H9 (cell line): Measurements from ENCODE around the gene NARF. TPM values are rescaled to one million over a fixed set of nuclear protein-coding genes. Genes with fewer than 3 reads are reported as not detected.

ENCODE experiments used
- DNase-seq: peaks from one replicate; pipeline ENCODE4 v3.0.0-alpha.2; 2017
- H2AFZ ChIP-seq: one replicate; pipeline ENCODE4 v1.6.1; 2013; ENCODE audit warnings: mild to moderate bottlenecking, low read length, control low read depth, moderate library complexity
- H2AK5ac ChIP-seq: 2 replicates; pipeline ENCODE4 v1.6.1; 2013; ENCODE audit warnings: low read length, control low read depth, mixed read lengths; ENCODE audit not compliant: insufficient read length
- H2BK120ac ChIP-seq: one replicate; pipeline ENCODE4 v1.6.1; 2013; ENCODE audit warnings: low read depth, mild to moderate bottlenecking, low read length, control low read depth, inconsistent platforms; ENCODE audit not compliant: poor library complexity, severe bottlenecking
- H2BK12ac ChIP-seq: 2 replicates; pipeline ENCODE4 v1.6.1; 2013; ENCODE audit warnings: low read length, control low read depth, mixed read lengths, low read depth; ENCODE audit not compliant: insufficient read length
- H2BK15ac ChIP-seq: 2 replicates; pipeline ENCODE4 v1.6.1; 2013; ENCODE audit warnings: low read depth, low read length, control low read depth
- H2BK20ac ChIP-seq: one replicate; pipeline ENCODE4 v1.6.1; 2013; ENCODE audit warnings: low read depth, mild to moderate bottlenecking, low read length, control low read depth, inconsistent platforms; ENCODE audit not compliant: poor library complexity, severe bottlenecking
- H2BK5ac ChIP-seq: 2 replicates; pipeline ENCODE4 v1.6.1; 2013; ENCODE audit warnings: low read length, control low read depth, mixed read lengths; ENCODE audit not compliant: insufficient read length
- H3K14ac ChIP-seq: 2 replicates; pipeline ENCODE4 v1.6.1; 2013; ENCODE audit warnings: low read length, control low read depth; ENCODE audit not compliant: insufficient read depth
- H3K18ac ChIP-seq: 2 replicates; pipeline ENCODE4 v1.6.1; 2013; ENCODE audit warnings: low read depth, mild to moderate bottlenecking, mixed read lengths, low read length, control low read depth; ENCODE audit not compliant: insufficient read length
- H3K23ac ChIP-seq: 2 replicates; pipeline ENCODE4 v1.6.1; 2013; ENCODE audit warnings: low read length, control low read depth, mixed read lengths, low read depth; ENCODE audit not compliant: insufficient read length
- H3K23me2 ChIP-seq: 2 replicates; pipeline ENCODE4 v1.6.1; 2013; ENCODE audit warnings: low read depth, mild to moderate bottlenecking, mixed read lengths, low read length, control low read depth; ENCODE audit not compliant: insufficient read length, poor library complexity, severe bottlenecking
- H3K27ac ChIP-seq: 2 replicates; pipeline ENCODE4 v1.5.1; 2013; ENCODE audit warnings: low read length, control low read depth, mixed read lengths, low read depth; ENCODE audit not compliant: insufficient read length
- H3K27me3 ChIP-seq: 2 replicates; pipeline ENCODE4 v1.6.1; 2013; ENCODE audit warnings: low read length, control low read depth, inconsistent platforms; ENCODE audit not compliant: insufficient read depth
- H3K4ac ChIP-seq: 2 replicates; pipeline ENCODE4 v1.6.1; 2013; ENCODE audit warnings: low read depth, mild to moderate bottlenecking, control low read depth, inconsistent platforms, low read length, moderate library complexity
- H3K4me1 ChIP-seq: 2 replicates; pipeline ENCODE4 v1.6.1; 2013; ENCODE audit warnings: low read length, control low read depth, inconsistent platforms; ENCODE audit not compliant: insufficient read depth
- H3K4me2 ChIP-seq: 2 replicates; pipeline ENCODE4 v1.6.1; 2013; ENCODE audit warnings: low read length, control low read depth, mixed read lengths; ENCODE audit not compliant: insufficient read length, insufficient read depth
- H3K56ac ChIP-seq: 2 replicates; pipeline ENCODE4 v1.6.1; 2013; ENCODE audit warnings: low read depth, mild to moderate bottlenecking, mixed read lengths, low read length, control low read depth; ENCODE audit not compliant: insufficient read length
- H3K79me1 ChIP-seq: 2 replicates; pipeline ENCODE4 v1.6.1; 2013; ENCODE audit warnings: low read depth, mild to moderate bottlenecking, moderate library complexity, low read length, control low read depth, inconsistent platforms; ENCODE audit not compliant: insufficient read depth, poor library complexity, severe bottlenecking
- H3K79me2 ChIP-seq: 2 replicates; pipeline ENCODE4 v1.6.1; 2013; ENCODE audit warnings: low read length, control low read depth, inconsistent platforms; ENCODE audit not compliant: insufficient read depth
- H3K9ac ChIP-seq: 2 replicates; pipeline ENCODE4 v1.6.1; 2013; ENCODE audit warnings: low read length, control low read depth, mixed read lengths; ENCODE audit not compliant: insufficient read length; ENCODE audit errors: extremely low read depth
- H3K9me3 ChIP-seq: one replicate; pipeline ENCODE4 v1.6.1; 2013; ENCODE audit warnings: low read depth, low read length, inconsistent platforms; ENCODE audit not compliant: control insufficient read depth
- H3T11ph ChIP-seq: one replicate; pipeline ENCODE4 v1.6.1; 2013; ENCODE audit warnings: mild to moderate bottlenecking, low read length, control low read depth, inconsistent platforms
- H4K20me1 ChIP-seq: one replicate; pipeline ENCODE4 v1.6.1; 2013; ENCODE audit not compliant: control insufficient read depth, insufficient read length, insufficient read depth
- H4K5ac ChIP-seq: 2 replicates; pipeline ENCODE4 v1.6.1; 2013; ENCODE audit warnings: low read depth, mild to moderate bottlenecking, mixed read lengths, low read length, control low read depth; ENCODE audit not compliant: insufficient read length
- H4K8ac ChIP-seq: replicated peaks from 2 replicates; pipeline ENCODE4 v1.6.1; 2013; ENCODE audit warnings: low read length, control low read depth, mixed read lengths, low read depth; ENCODE audit not compliant: insufficient read length
- H4K91ac ChIP-seq: 2 replicates; pipeline ENCODE4 v1.6.1; 2013; ENCODE audit warnings: low read depth, mild to moderate bottlenecking, moderate library complexity, mixed read lengths, low read length, control low read depth; ENCODE audit not compliant: insufficient read length
- H3K27ac Mint-ChIP-seq, 3 experiments: 2 replicates in 2 of 3; 3 replicates in 1 of 3; pipeline ENCODE4 v1.8.0; 2020 to 2021; ENCODE audit warnings: mixed read lengths in 3 of 3, mild to moderate bottlenecking in 1 of 3, moderate library complexity in 1 of 3
- H3K27me3 Mint-ChIP-seq: 2 replicates; pipeline ENCODE4 v1.8.0; 2021; ENCODE audit warnings: low read depth, mild to moderate bottlenecking, moderate library complexity, mixed read lengths
- H3K36me3 Mint-ChIP-seq, 3 experiments: 2 replicates in 2 of 3; 3 replicates in 1 of 3; pipeline ENCODE4 v1.8.0; 2020 to 2021; ENCODE audit warnings: low read depth in 3 of 3, mixed read lengths in 3 of 3; ENCODE audit not compliant: insufficient read depth in 1 of 3
- H3K4me1 Mint-ChIP-seq, 2 experiments: 2 replicates each; pipeline ENCODE4 v1.8.0; 2020; ENCODE audit warnings: mixed read lengths in 2 of 2
- H3K4me3 Mint-ChIP-seq, 2 experiments: 2 replicates in 1 of 2; 3 replicates in 1 of 2; pipeline ENCODE4 v1.8.0; 2020 to 2021; ENCODE audit warnings: mild to moderate bottlenecking in 2 of 2, mixed read lengths in 2 of 2, moderate library complexity in 1 of 2
- H3K9me3 Mint-ChIP-seq, 2 experiments: 2 replicates in 1 of 2; 3 replicates in 1 of 2; pipeline ENCODE4 v1.8.0; 2020; ENCODE audit warnings: mild to moderate bottlenecking in 2 of 2, mixed read lengths in 2 of 2, moderate library complexity in 1 of 2
- WGBS: extraction: QIAGEN DNeasy Blood & Tissue Kit; methylation state at CpG from one replicate; pipeline ENCODE4 v1.1.7; 2013; ENCODE audit warnings: missing lambda C conversion rate, low lambda C conversion rate, mixed read lengths; ENCODE audit not compliant: insufficient read length; ENCODE audit errors: extremely low coverage; 5-methylcytosine and 5-hydroxymethylcytosine counted together
- total RNA-seq: library from RNA; stranded (reverse); gene quantifications from 2 replicates; pipeline ENCODE4 v1.2.1, GENCODE V29; 2021
- TF ChIP-seq, protein P1 (sequence below): fragments of 200-600 bp; sonication (generic); conservative IDR thresholded peaks from 3 replicates; pipeline ENCODE4 v1.8.0; 2021; ENCODE audit warnings: antibody characterized with exemption, mild to moderate bottlenecking

The NARF gene
- total RNA-seq, 1 experiment from 2014 or later = 124 TPM

DNA sequence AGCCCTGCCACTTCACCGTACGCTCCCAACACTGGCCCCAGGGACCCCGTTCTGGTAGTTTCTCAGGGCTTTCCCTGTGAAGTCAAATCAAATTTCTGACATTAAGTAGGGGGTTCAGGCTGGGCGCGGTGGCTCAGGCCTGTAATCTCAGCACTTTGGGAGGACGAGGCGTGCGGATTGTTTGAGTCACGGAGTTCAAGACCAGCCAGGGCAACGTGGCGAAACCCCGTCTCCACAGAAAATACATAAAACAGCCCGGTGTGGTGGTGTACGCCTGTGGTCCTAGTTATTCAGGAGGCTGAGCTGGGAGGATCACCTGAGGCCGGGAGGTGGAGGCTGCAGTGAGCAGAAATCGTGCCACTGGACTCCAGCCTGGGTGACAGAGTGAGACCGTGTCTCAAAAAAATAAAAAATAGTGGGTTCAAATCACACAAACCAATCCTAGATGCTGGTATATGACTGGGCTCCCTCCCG is 8.6 kb upstream of the NARF start:
- peak overlapping the region; percentile 82 for H3K18ac ChIP-seq
- H3K27ac Mint-ChIP-seq = 0 out of 7 replicates have a peak overlapping the region, but pooled peaks of 1 of the 3 experiments have one; percentile 5
- no peaks in the 10 kb centered on the region; the same call in 1 of the 2 replicates for H3K4me1 ChIP-seq
- H3K9me3 ChIP-seq = no peaks in the 10 kb centered on the region
- H4K20me1 ChIP-seq = no peaks in the 10 kb centered on the region
- no peaks in the 10 kb centered on the region for H3K23me2 ChIP-seq
- peak overlapping the region; percentile 81 to 88 for H3K4me3 Mint-ChIP-seq
- no CpG with 5 or more reads among the region's 18 CpGs for WGBS
- H3K9me3 Mint-ChIP-seq = peaks cover 18 to 34% of the 10 kb centered on the region in 2 experiments
- no peak overlapping the region for H3K4ac ChIP-seq
- H3K27ac ChIP-seq = no peak overlapping the region
- peaks cover 5 to 17% of the 10 kb centered on the region in 2 experiments for H3K4me1 Mint-ChIP-seq
- H2BK5ac ChIP-seq = no peak overlapping the region
- no peak overlapping the region for H3T11ph ChIP-seq
- H2AK5ac ChIP-seq = no peak overlapping the region
- no peak overlapping the region for H3K56ac ChIP-seq
- TF ChIP-seq, protein P1, sequence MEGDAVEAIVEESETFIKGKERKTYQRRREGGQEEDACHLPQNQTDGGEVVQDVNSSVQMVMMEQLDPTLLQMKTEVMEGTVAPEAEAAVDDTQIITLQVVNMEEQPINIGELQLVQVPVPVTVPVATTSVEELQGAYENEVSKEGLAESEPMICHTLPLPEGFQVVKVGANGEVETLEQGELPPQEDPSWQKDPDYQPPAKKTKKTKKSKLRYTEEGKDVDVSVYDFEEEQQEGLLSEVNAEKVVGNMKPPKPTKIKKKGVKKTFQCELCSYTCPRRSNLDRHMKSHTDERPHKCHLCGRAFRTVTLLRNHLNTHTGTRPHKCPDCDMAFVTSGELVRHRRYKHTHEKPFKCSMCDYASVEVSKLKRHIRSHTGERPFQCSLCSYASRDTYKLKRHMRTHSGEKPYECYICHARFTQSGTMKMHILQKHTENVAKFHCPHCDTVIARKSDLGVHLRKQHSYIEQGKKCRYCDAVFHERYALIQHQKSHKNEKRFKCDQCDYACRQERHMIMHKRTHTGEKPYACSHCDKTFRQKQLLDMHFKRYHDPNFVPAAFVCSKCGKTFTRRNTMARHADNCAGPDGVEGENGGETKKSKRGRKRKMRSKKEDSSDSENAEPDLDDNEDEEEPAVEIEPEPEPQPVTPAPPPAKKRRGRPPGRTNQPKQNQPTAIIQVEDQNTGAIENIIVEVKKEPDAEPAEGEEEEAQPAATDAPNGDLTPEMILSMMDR = no peak
- H3K27me3 ChIP-seq = no peaks in the 10 kb centered on the region
- DNase-seq = no peak
- H4K91ac ChIP-seq = no peak overlapping the region
- H3K27me3 Mint-ChIP-seq = peaks cover 16% of the 10 kb centered on the region
- no peak overlapping the region for H2BK12ac ChIP-seq
- H2BK20ac ChIP-seq = no peak overlapping the region
- no peak overlapping the region for H2BK120ac ChIP-seq
- no peaks in the 10 kb centered on the region for H3K79me2 ChIP-seq
- peak overlapping the region; percentile 62 for H3K4me2 ChIP-seq
- no peak overlapping the region for H2AFZ ChIP-seq
- no peak overlapping the region for H4K5ac ChIP-seq
- H3K79me1 ChIP-seq = no peaks in the 10 kb centered on the region
- H3K9ac ChIP-seq = peak overlapping the region; percentile 61
- H4K8ac ChIP-seq = no peak overlapping the region
- no peak overlapping the region for H3K23ac ChIP-seq
- peaks cover 7 to 27% (median 25%) of the 10 kb centered on the region in 3 experiments; a peak in 6 of 7 replicates for H3K36me3 Mint-ChIP-seq
- peak overlapping the region; percentile 5 for H3K14ac ChIP-seq
- no peak overlapping the region for H2BK15ac ChIP-seq
